ENCODE data around the gene NDRG4. TPM values are rescaled to one million over a fixed set of nuclear protein-coding genes. Genes with fewer than 3 reads are reported as not detected.

The NDRG4 gene
- total RNA-seq, 2 experiments from 2014 or later: 6.8 to 7.3 TPM

DNA sequence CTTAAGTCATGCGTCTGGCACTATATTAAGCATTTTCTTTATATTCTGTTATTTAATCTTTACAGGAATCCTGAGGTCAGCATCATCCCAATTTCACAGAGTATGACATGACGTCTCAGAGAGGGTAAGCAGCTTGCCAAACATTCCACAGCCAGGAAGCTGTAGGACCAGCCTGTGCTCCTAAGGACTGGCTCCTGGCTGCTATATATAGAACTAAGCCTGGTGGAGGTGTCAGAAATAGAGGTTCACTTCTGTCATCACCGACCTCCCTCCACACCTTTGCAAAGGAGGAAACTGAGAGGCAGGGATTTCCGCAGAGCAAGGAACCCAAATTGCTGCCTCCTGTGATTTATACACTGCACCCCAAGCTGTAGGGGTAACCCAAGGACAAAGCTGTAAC lies 37.9 kb upstream of the NDRG4 start:
- H3K9me3 Mint-ChIP-seq: no peaks in the 10 kb centered on the region
- peaks cover 64% of the 10 kb centered on the region for H3K27me3 Mint-ChIP-seq
- no peaks in the 10 kb centered on the region for H3K36me3 Mint-ChIP-seq
- peaks cover 13% of the 10 kb centered on the region for H3K4me1 Mint-ChIP-seq
- DNase-seq: no peak
- no peak overlapping the region for H3K4me3 Mint-ChIP-seq
- H3K27ac Mint-ChIP-seq: no peak overlapping the region

- peaks cover 13% of the 10 kb centered on the region for H3K4me1 Mint-ChIP-seq
- no peaks in the 10 kb centered on the region for H3K9me3 Mint-ChIP-seq
- H3K27ac Mint-ChIP-seq: no peak overlapping the region
- no peak for DNase-seq
- H3K36me3 Mint-ChIP-seq: no peaks in the 10 kb centered on the region
- H3K27me3 Mint-ChIP-seq: peaks cover 64% of the 10 kb centered on the region
- H3K4me3 Mint-ChIP-seq: no peak overlapping the region
These were observed 37.4 kb upstream of the NDRG4 start for GRCh38 chr16:58462499-58462996.

- Mint-ChIP-seq H3K9me3 (no peaks in the 10 kb centered on the region), H3K4me3 (no peak overlapping the region), H3K36me3 (no peaks in the 10 kb centered on the region), H3K4me1 (peaks cover 13% of the 10 kb centered on the region), H3K27ac (no peak overlapping the region), H3K27me3 (peaks cover 69% of the 10 kb centered on the region)
- DNase-seq: peak; percentile 28
These were observed 36.7 kb upstream of the NDRG4 start for GRCh38 chr16:58462997-58463941.

- no peaks in the 10 kb centered on the region for H3K36me3 Mint-ChIP-seq
- peaks cover 74% of the 10 kb centered on the region for H3K27me3 Mint-ChIP-seq
- H3K4me1 Mint-ChIP-seq: peaks cover 9% of the 10 kb centered on the region
- no peak overlapping the region for H3K27ac Mint-ChIP-seq
- H3K9me3 Mint-ChIP-seq: no peaks in the 10 kb centered on the region
- DNase-seq: peak; percentile 18
- H3K4me3 Mint-ChIP-seq: peak overlapping the region; percentile 36
These were observed 35.7 kb upstream of the NDRG4 start for GRCh38 chr16:58464047-58464915.

GRCh38 chr16:58464916-58465731 lies 34.8 kb upstream of the NDRG4 start:
- Mint-ChIP-seq H3K27ac (no peak overlapping the region), H3K9me3 (no peaks in the 10 kb centered on the region), H3K4me1 (peaks cover 5% of the 10 kb centered on the region), H3K4me3 (peak overlapping the region; percentile 36), H3K36me3 (no peaks in the 10 kb centered on the region), H3K27me3 (peaks cover 78% of the 10 kb centered on the region)
- no peak for DNase-seq

GRCh38 chr16:58465817-58466216 lies 34.1 kb upstream of the NDRG4 start:
- Mint-ChIP-seq H3K27me3 (peaks cover 79% of the 10 kb centered on the region), H3K4me3 (no peak overlapping the region), H3K9me3 (no peaks in the 10 kb centered on the region), H3K27ac (no peak overlapping the region), H3K4me1 (peaks cover 5% of the 10 kb centered on the region), H3K36me3 (no peaks in the 10 kb centered on the region)
- no peak for DNase-seq

GRCh38 chr16:58466396-58466795 lies 33.5 kb upstream of the NDRG4 start:
- Mint-ChIP-seq H3K36me3 (no peaks in the 10 kb centered on the region), H3K4me1 (peaks cover 5% of the 10 kb centered on the region), H3K9me3 (no peaks in the 10 kb centered on the region), H3K27me3 (peaks cover 73% of the 10 kb centered on the region), H3K27ac (no peak overlapping the region), H3K4me3 (no peak overlapping the region)
- DNase-seq: no peak

DNA sequence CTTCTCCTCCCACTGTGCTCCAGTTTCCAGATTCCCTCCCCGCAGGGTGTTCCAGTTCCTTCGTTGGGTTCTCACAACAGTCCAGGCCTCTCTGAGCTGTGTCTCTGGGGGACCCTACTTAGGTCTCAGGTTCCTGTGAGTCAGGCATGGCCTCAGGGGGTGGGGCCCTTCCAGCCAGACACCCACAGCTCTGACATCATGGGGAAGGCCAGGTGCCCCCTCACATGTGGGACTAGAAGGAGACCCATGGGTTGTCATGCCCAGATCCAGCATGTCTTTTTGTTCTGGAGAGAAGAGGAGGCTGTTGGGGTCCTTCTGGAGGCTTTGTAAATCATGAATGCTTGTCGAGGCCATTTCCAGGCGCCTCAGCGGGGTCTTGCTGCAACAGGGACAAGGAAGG lies 32.0 kb upstream of the NDRG4 start:
- no peak for DNase-seq
- Mint-ChIP-seq H3K4me3 (no peak overlapping the region), H3K9me3 (no peaks in the 10 kb centered on the region), H3K27me3 (peaks cover 59% of the 10 kb centered on the region), H3K36me3 (no peaks in the 10 kb centered on the region), H3K4me1 (peaks cover 5% of the 10 kb centered on the region), H3K27ac (no peak overlapping the region)

DNA sequence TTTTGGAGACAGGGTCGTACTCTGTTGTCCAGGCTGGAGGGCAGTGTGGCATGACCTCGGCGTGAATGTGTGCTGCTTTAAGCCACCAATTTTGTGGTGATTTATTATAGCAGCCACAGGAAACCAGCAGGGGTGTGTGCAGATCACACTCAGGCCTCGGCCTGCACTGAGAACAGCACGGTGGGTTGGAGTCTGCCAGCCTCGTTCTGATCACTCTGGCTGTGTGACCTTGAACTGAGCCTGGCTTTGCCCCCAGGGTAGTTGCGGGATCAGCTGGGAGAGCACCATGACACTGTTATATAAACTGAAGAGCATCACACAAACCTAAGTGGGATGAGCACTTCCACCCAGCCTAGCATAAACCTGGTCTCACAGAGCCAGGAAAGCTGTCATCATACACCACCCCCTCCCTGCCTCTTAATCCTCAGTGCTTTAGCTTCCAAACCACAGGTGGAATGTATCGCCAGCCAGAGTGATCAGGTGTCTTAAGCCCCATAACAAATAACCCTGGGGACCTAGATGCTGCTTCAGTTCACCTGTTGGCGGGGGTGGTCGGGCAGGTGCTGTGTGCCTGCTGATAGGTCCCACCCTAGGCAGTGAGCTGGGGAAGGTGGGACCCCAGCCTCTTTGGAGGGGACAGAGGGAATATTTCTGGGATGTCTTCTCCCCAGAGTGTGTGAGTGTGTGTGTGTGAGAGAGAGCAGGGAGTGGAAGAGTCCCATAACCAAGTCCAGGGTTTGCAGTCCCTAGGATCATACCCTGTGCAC lies 28.6 kb upstream of the NDRG4 start:
- DNase-seq: no peak
- Mint-ChIP-seq H3K9me3 (no peaks in the 10 kb centered on the region), H3K27ac (no peak overlapping the region), H3K4me3 (no peak overlapping the region), H3K27me3 (peaks cover 40% of the 10 kb centered on the region), H3K36me3 (no peaks in the 10 kb centered on the region), H3K4me1 (no peaks in the 10 kb centered on the region)

GRCh38 chr16:58472266-58472665 lies 27.7 kb upstream of the NDRG4 start:
- no peaks in the 10 kb centered on the region for H3K4me1 Mint-ChIP-seq
- H3K27ac Mint-ChIP-seq: no peak overlapping the region
- H3K9me3 Mint-ChIP-seq: no peaks in the 10 kb centered on the region
- no peak for DNase-seq
- H3K4me3 Mint-ChIP-seq: no peak overlapping the region
- H3K27me3 Mint-ChIP-seq: peaks cover 31% of the 10 kb centered on the region
- no peaks in the 10 kb centered on the region for H3K36me3 Mint-ChIP-seq

DNA sequence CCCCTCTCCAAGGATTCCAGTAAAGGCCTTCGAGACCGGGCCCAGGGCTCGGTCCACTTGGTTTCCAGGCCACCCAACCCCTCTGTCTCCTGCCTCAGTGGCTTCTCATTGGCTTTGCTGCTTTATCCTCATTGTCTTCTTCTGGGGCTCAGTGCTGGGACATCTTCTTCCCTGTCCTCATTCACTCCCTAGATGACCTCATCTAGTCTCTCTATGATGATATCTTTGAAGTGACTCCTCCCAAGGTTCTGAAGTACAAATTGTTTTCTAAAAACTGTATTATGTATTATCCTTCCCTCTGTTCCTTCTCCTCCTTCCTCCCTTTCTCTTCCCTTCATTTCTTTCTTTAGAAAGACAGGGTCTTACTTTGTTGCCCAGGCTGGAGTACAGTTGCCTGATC lies 27.1 kb upstream of the NDRG4 start:
- no peaks in the 10 kb centered on the region for H3K4me1 Mint-ChIP-seq
- H3K27ac Mint-ChIP-seq: no peak overlapping the region
- H3K4me3 Mint-ChIP-seq: no peak overlapping the region
- peaks cover 26% of the 10 kb centered on the region for H3K27me3 Mint-ChIP-seq
- no peaks in the 10 kb centered on the region for H3K9me3 Mint-ChIP-seq
- no peaks in the 10 kb centered on the region for H3K36me3 Mint-ChIP-seq
- no peak for DNase-seq

DNA sequence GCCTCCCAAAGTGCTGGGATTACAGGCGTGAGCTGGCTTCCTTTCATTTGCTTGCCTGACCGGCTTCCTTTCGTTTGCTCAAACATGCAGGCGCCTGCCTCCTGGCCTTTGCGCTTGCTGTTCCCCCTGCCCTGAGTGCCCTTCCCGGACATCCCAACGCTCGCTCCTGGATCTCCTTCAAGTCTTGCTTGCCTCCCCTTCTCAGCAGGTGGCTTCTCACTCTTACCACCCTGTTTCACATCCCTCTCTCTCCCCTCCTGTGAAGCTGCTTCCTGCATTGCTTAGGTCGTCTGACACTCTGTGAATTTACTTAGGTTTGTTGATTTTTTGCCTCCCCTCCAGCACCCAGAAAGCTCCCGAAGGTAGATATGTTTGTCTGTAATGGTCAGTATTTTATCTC lies 25.6 kb upstream of the NDRG4 start:
- Mint-ChIP-seq H3K4me3 (no peak overlapping the region), H3K27ac (no peak overlapping the region), H3K36me3 (no peaks in the 10 kb centered on the region)

GRCh38 chr16:58475091-58475619 lies 24.8 kb upstream of the NDRG4 start:
- H3K9me3 Mint-ChIP-seq: no peaks in the 10 kb centered on the region

More for the DNA sequence above, 25.6 kb upstream of the NDRG4 start:
- DNase-seq: no peak
- no peaks in the 10 kb centered on the region for H3K9me3 Mint-ChIP-seq
- H3K27me3 Mint-ChIP-seq: peaks cover 14% of the 10 kb centered on the region
- H3K4me1 Mint-ChIP-seq: no peaks in the 10 kb centered on the region

GRCh38 chr16:58476791-58477190 lies 23.2 kb upstream of the NDRG4 start:
- Mint-ChIP-seq H3K4me3 (no peak overlapping the region), H3K27ac (no peak overlapping the region), H3K4me1 (no peaks in the 10 kb centered on the region), H3K27me3 (peaks cover 11% of the 10 kb centered on the region), H3K9me3 (no peaks in the 10 kb centered on the region), H3K36me3 (no peaks in the 10 kb centered on the region)
- no peak for DNase-seq

More at GRCh38 chr16:58475091-58475619, 24.8 kb upstream of the NDRG4 start:
- Mint-ChIP-seq H3K27me3 (peaks cover 15% of the 10 kb centered on the region), H3K4me1 (no peaks in the 10 kb centered on the region), H3K4me3 (no peak overlapping the region), H3K27ac (no peak overlapping the region), H3K36me3 (no peaks in the 10 kb centered on the region)
- DNase-seq: no peak
